GM19468 (cell line): ENCODE data around the gene LHX5.
"Not testable (repeated sequence)": the region's sequence is repeated elsewhere in the genome, so short reads cannot be mapped to it uniquely, and the experiment has no call there.

Experiments
- ATAC-seq: cut with Tn5 transposase; IDR thresholded peaks from one replicate; pipeline ENCODE4 v1.9.1; 2021; ENCODE audit warnings: mild to moderate bottlenecking, moderate library complexity, moderate number of reproducible peaks; ENCODE audit not compliant: unreplicated experiment; ENCODE audit errors: extremely low read depth

The LHX5 gene

DNA sequence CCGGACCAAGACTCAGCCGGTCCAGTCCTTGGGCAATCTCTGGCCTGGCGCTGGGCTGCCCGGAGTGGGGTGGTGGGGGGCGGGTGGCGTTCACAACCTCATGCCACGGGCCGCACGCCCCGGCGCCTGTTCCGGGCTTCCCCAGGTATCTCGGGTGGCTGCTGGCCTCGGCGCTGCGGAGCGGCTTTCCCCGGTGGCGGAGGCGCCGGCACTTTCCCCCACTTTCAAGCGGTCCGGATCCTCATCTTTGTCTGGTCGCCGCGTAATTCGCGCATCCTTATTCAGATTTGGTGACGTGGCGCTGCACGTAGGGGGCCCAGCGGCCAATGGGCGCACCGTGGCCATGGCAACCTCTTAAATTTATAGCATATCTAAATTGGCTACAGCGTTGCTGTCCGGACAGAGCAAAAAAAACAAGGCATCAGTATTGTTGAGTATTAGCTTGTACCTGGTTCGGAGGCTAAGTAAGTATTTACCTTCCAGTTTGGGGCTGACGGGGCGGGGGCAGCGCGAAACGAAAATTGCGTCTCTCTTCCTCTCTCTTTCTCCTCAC lies at the start of gene LHX5:
LHX5 (minus strand) TSS at position 253 of the 553 bp plus-strand sequence. CDS start 373 bp downstream, outside the sequence.
- no peak for ATAC-seq

DNA sequence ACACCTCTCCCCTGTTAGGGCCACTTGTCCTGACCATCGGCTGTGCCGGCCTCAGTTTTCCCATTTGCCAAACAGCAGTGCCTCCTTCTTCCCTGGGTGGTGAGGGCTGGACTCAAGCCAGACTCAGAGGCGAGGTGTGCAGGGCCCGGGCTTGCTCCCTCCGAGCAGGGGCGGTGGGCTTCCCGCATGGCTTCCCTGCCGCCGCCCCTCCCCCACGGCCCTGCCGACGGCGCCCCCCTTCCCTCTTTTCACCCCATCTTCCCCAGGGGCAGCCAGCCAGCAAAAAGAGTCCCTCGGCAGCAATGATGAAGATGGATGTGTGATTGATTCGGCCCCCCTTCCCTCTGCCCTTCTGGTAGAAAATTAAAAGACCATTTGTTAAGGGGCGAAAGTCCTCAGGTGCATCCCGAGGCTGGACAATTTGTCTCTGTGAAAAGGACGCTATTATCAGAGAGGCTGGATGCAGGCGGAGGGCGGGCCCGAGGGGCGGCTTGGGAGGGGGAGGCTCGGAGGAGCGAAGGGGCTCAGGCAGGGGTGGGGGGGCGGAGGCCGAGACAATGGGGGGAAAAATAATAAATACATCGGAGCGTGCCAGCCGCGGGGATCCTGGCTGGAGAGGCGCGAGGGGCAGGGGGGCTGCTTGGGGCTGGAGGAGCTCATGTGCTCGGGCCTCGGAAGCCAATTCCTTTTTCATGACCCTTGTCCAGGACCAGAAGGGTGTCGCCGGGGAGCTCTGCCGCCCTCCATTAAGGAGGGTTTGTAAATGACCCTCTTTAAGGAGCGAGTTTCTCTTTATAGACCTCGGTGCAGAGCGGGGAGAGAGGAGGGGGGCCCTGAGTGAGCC lies 48.0 kb upstream of the LHX5 start:
- no peak for ATAC-seq

DNA sequence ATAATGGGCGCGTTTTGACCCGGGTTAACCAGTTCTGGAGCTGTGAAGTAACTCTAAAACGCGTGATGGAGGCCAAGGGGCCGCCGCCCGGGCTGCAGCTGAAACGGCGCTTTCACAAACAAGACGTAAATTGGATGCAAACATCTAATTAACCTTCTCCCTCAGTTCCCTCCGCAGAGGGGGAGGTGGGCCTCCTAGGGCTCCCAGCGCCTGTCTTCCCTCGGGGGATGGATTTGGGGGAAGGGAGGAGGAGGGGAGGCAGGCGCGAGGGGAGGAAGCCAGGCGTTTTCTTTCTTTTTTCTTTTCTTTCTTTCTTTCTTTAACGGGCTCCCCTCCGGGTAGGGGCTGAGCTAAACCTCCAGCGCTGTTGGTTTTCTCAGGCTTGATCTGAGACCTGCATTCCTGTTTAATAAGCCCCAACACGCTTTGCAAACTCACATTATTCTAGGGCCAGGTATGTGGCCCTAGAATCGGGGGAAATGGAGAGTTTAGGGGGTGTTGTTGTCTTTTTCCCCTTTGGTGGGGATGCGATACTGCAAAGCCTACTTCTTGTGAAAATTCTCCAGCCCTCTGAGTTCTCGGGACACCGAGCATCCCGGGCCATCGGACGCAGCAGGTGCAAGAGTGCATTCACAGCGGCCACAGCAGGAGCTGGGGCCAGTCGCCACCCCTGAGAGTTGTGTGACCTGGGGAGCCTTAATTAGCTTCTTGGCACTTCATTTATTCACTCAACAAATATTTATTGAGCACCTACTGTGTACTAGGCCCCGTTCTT lies 43.6 kb upstream of the LHX5 start:
- no peak for ATAC-seq

DNA sequence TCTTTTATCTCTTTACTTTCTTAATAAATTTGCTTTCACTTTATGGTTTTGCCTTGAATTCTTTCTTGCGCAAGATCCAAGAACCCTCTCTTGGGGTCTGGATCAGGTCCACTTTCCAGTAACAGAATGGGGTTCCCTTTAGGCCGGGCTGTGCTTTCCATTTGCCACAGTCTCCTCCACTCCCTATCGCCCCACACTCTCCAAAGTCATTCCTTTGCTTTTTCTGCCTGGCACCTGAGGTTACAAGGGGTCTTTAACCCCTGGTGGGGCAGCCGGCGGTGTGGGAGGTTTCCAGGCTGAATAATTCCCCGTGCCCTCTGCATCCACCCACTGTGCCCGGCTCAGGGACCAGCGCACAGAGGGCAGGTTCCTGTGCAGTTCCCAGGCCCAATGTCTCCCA lies 42.9 kb upstream of the LHX5 start:
- ATAC-seq: no peak

DNA sequence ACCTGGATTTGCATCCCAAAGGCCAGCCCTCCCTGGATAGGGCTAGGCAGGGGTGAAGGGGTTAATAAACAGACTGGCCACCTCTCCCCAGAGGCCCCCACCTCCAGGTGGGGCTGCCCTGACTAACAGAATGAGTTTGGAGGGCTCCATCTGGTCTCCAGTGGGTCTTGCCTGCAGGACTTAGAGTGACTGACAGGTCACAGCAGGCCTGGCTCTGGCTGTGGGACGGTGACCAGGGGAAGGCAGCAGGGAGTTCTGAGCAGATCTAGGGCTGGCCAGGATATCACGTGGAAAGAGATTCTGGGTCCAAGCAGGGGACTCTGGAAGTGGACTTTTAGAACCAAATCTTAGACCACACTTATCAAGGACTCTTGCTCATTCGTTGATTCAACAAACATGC lies 40.9 kb upstream of the LHX5 start:
- ATAC-seq: no peak

DNA sequence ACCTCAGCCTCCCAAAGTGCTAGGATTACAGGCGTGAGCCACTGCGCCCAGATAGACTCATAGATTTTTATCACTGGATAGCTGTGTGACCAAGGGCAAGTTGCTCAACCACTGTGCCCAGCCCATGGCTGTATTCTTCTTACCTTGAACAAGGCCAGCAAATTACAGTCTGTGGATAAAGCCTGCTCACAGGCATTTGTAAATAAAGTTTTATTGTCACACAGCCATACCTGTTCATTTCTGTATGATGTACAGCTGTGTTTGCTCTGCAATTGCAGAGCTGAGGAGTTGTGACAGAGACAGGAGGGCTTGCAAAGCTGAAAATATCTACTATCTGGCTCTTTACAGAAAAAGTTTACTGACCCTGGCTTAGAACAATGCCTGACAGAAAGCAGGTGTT lies 35.2 kb upstream of the LHX5 start:
- no peak for ATAC-seq

DNA sequence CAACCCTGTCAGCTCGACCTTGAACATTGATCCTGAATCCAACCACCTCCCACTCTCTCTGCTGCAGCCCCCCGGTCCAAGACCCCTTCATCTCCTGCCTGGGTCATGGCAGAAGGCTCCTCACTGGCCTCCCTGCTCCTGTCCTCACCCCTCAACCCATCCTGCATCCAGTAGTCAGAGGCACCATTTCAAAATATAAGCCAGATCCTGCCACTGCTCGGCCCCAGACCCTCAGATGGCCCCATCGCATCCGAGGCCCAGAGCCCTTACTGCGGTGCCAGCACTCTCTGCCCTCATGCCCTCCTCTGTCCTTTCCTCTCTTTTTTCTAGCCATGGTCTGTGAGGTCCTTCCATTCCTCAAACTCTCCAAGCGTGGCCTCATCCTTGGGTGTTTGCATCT lies 34.3 kb upstream of the LHX5 start:
- ATAC-seq: no peak

DNA sequence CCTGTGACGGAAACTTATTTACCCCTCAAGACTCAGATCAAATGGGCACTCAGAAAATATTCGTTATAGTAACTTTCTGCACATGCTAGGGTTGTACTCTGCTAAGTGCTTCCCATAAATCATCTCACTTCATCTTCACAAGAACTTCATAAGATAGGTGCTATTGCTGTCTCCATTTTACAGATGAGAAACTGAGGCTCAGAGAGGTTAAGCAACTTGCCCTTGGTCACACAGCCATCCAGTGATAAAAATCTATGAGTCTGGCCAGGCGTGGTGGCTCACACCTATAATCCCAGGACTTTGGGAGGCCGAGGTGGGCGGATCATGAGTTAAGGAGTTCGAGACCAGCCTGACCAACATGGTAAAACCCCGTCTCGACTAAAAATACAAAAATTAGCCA lies 33.2 kb upstream of the LHX5 start:
- ATAC-seq: no peak

DNA sequence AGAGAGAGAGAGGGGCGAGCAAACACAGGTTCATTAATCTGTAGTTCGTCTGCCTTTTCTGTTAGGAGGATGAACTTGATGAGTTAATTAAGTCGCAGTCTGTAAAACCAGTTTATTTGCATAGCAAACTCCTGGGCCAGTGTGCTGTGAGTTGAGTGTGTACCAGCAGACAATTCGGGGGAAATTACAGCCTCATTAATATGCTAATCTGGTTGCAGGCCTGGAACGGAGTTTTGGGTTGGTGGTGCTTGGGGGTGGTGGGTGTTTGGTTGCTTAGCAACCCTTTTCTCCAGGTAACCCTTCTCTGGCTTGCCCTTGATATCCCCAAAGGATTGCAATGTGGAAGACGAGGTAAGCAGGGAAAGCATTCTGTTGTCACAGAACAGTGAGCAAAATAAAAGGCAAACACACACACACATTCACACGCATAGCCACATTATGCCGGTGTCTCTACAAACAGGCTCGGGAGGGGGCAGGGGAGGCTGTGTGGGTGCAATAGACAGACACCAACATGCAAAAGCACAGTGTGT lies 29.2 kb upstream of the LHX5 start:
- no peak for ATAC-seq

DNA sequence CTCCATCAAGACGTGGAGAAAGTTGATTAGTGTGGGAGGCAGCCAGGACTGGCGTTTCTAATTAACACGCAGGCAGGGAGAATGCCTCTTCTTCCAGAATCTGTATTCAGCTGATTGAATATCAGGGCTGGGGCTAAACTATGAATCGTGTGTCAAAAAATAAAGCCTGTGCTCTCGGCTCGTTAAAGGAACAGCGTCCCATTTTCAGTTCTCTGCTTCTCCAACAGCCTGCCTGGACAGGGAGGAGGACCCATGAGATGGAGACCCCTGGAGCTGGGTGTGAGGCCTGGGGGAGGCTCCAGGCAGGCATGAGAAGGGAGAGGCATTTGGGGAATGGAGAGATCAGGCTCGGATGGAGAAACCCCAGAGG lies 28.6 kb upstream of the LHX5 start:
- ATAC-seq: no peak

DNA sequence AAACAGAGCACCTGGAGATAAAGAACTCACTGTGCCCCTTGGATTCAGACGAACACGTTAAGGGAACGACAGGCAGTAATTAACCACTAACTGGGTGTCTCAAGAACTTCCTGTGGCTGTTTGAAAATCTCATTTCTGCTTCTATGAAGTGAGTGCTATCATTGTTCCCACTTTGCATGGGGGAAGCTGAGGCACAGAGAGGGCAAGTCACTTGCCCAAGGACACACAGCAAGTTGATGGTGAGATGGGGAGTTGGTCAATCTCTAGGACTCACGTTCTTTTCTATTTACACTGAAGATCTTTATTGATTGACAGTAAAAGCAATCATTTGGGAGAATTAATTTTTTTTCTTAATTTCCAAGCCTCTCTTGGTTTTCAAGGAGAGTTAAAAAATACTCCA lies 26.8 kb upstream of the LHX5 start:
- no peak for ATAC-seq

DNA sequence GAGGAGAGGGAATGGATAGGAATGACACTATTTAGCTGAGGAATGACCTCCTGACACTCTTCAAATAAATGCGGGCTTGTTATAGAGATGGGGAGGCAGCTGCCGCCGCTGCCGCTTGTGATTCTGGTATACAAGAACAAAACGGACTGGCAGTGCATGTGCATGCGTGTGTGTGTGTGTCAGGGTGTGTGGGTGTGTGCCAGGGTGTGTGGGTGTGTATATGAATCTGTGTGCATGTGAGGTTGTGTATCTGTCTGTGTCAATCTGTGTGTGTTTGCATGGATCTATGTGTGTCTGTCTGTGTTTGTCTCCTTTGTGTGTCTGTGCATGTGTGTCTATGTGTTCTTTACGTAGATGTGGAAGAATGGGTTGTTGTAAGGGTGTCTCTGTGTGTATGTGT lies 26.0 kb upstream of the LHX5 start:
- ATAC-seq: no peak

DNA sequence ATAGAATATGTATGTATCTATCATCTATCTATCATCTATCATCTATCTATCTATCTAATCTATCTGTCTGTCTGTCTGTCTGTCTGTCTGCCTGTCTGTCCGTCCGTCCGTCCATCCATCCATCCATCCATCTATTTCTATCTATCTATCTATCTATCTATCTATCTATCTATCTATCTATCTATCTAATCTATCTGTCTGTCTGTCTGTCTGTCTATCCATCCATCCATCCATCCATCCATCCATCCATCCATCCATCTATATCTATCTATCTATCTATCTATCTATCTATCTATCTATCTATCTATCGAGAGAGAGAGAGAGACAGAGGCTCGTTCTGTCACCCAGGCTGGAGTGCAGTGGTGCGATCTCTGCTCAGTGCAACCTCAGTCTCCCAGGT lies 24.3 kb upstream of the LHX5 start:
- ATAC-seq: not testable (repeated sequence)

DNA sequence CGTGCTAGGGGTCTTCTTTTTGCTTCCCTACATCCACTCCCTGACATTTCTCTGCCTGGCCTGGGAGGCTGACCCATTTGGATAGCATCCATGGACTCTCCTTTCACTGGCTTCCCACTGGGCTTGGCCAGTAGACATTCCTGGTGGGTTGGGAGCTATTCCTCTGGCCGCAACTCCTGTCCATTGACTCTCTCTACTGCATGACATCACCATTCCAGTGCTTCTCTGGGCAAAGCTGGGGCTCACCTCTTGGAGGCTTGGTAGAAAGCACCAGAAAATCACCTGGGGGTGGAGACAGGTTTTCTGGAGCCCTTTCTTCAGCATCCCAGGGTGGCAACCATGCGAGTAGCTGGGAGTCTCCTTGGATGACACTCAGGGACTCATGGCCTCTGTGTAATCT lies 16.7 kb upstream of the LHX5 start:
- ATAC-seq: no peak

DNA sequence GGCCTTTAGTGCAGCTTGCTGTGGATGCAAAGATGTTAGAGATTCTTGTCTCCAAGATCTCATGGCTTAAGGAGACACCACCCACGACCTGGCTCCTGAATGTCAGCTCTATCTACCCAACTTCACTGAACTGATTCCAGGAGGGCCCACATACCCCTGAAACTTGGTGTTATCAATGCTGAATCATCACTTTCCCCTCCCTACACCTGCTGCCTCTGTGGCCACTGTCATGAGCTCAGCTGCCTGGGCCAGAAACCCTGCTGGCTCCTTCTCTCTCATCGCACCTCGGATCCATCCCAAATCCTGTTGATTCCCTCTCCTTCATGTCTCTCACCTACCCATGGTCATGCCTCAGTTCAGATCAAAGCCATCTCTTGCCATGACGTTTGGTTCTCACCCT lies 15.1 kb upstream of the LHX5 start:
- ATAC-seq: no peak

DNA sequence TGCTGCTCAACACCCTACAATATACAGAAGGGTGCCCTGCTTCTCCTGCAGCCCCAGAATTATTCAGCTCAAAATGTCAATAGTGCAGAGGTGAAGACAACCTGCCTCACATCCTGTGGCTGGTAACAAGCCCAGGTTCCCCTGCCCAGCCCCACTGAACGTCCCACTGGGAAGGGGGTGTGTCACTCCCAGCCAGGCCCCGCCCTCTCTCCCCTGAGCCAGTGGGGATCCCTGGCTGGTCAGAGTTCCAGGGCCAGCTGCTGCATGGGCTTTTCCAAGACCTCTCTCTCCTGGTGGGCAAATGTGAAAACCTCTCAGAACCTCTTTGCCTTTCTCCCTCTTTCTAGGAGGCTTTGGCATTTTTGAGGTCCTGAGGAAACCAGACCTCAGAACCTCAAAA lies 13.7 kb upstream of the LHX5 start:
- ATAC-seq: no peak

DNA sequence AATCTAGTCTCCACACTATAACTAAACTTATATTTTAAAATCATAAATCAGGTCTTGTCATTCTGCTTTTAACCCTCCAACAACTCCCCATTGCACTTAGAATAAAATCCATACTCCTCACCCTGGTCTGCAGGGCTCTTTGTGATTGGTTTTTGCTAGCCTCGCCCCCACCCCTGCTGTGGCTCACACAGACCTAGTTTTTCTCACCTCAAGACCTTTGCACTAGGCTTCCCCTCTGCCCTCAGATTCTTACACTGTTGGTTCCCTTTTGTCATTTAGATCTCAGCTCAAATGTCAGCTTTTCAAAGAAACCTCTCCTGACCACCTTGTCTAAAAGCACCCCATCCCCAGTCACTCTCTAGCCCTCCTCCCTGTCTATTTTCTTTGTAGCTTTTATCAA lies 10.7 kb upstream of the LHX5 start:
- ATAC-seq: no peak

DNA sequence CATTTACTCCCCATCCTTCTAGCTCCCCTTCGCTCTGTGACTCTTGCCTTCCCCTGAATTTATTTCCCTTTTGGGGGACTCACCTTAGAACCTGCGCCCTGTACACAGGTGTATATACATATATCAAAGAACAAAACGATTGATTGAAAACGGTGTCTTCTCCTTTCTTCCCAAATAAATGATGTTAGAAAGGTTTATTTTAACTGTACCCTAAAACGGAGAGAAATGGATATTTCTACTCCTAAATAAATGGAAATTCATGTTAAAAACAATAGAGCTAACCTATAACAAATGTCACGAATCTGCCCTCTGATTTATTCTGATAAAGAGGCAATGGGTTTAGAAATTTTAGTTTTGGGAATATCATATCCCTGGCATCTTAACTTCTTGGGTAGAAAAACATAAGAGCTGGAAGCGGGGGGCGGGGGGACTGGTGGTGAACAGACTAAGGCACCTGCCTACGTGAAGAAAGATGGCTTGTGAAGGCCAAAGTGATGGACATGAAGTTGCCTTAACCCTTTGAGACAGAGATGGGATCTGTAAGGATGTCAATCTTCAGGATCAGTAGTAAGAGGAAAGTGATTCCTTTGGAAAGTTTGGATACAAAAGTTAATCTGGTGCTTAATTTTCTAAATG lies 8.8 kb upstream of the LHX5 start:
- no peak for ATAC-seq

DNA sequence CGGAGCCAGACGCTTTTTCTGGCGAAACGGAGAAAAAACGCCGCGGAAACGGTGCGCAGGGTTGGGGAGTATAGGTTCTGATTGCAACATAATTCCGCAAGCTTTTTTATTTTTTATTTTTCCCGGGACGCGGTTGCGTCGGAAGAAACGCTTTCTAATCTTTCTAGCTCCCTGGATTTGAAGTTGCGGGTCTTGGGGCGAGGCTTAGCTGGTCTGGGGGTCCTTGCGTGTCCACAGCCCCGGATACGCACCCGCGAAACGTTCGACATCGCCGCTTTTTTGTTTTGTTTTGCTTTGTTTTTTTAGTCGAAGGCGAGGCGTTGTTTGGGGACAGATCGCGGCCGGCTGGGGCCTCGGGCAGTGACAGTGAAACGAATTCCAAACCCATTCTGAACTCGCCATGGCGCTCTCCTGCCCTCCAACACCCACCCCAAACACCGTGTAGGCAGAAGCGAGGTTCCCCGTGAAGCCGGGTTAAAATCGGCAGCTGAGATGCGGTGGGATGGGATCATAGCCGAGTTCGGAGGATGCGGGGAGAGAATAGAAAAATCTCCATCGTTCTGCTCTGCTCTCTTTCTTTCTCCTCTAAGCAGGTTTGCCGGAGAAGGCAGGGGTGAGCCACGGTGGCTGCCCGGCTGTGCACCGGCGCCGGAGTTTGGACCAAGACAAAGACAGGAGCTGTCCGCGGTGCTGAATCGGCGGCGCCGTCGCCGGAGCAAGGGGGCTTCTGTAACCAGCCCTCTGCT lies 8.1 kb upstream of the LHX5 start:
- ATAC-seq: no peak

DNA sequence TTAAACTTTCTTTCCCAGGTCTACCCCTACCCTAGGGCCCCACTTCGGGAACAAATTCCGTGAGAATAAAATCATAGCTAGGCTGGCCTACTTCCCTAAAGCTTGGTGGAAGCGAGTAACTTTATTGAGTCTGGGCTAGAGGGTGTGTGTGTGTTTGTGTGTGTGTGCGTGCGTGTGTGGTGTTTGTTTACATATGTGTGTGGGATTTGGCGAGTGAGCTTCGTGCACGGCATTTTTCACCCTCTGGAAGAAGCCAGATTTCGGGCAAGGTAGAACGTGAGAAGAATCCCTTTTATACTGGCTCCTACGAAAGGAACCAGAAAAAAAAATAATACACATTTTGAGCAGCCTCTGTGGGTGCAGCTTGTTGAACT lies 7.5 kb upstream of the LHX5 start:
- no peak for ATAC-seq
